ENCODE data around the gene PSMA6.
"Not testable (repeated sequence)": the region's sequence is repeated elsewhere in the genome, so short reads cannot be mapped to it uniquely, and the experiment has no call there.

The PSMA6 gene

GRCh38 chr14:35344107-35344807 lies 52.1 kb downstream of the PSMA6 start:
- DNase-seq (ENCODE audit: low spot score), result no peak

GRCh38 chr14:35346738-35347322 lies 54.6 kb downstream of the PSMA6 start:
- DNase-seq (ENCODE audit: low spot score), result no peak

GRCh38 chr14:35347323-35348043 lies 55.3 kb downstream of the PSMA6 start:
- DNase-seq (ENCODE audit: low spot score), result no peak

GRCh38 chr14:35348044-35348380 lies 55.8 kb downstream of the PSMA6 start:
- DNase-seq (ENCODE audit: low spot score), result not testable (repeated sequence)

GRCh38 chr14:35349496-35350365 lies 57.5 kb downstream of the PSMA6 start:
- no peak for DNase-seq (ENCODE audit: low spot score)

GRCh38 chr14:35351497-35351896 lies 59.3 kb downstream of the PSMA6 start:
- DNase-seq (ENCODE audit: low spot score), result no peak

GRCh38 chr14:35351897-35352273 lies 59.7 kb downstream of the PSMA6 start:
- DNase-seq (ENCODE audit: low spot score), result no peak

GRCh38 chr14:35352274-35353233 lies 60.4 kb downstream of the PSMA6 start:
- no peak for DNase-seq (ENCODE audit: low spot score)

GRCh38 chr14:35353409-35354172 lies 61.4 kb downstream of the PSMA6 start:
- no peak for DNase-seq (ENCODE audit: low spot score)

GRCh38 chr14:35355235-35355634 lies 63.1 kb downstream of the PSMA6 start:
- DNase-seq (ENCODE audit: low spot score), result not testable (repeated sequence)

- no peak for DNase-seq (ENCODE audit: low spot score)
These were observed 64.0 kb downstream of the PSMA6 start for GRCh38 chr14:35355981-35356841.

GRCh38 chr14:35359655-35360054 lies 67.5 kb downstream of the PSMA6 start:
- not testable (repeated sequence) for DNase-seq (ENCODE audit: low spot score)

GRCh38 chr14:35361141-35361480 lies 68.9 kb downstream of the PSMA6 start:
- DNase-seq (ENCODE audit: low spot score), result no peak

- no peak for DNase-seq (ENCODE audit: low spot score)
These were observed 70.3 kb downstream of the PSMA6 start for GRCh38 chr14:35362450-35362849.

GRCh38 chr14:35362911-35363374 lies 70.8 kb downstream of the PSMA6 start:
- DNase-seq (ENCODE audit: low spot score), result no peak

GRCh38 chr14:35365130-35366055 lies 73.2 kb downstream of the PSMA6 start:
- peak; percentile 68 for DNase-seq (ENCODE audit: low spot score)

GRCh38 chr14:35366056-35366451 lies 73.9 kb downstream of the PSMA6 start:
- DNase-seq (ENCODE audit: low spot score), result no peak

- no peak for DNase-seq (ENCODE audit: low spot score)
These were observed 74.4 kb downstream of the PSMA6 start for GRCh38 chr14:35366521-35366976.
